ENCODE measurements around the gene CACNA2D3. TPM values are rescaled to one million over a fixed set of nuclear protein-coding genes. Genes with fewer than 3 reads are reported as not detected.

Gene CACNA2D3
- total RNA-seq, 2 donors from 2014 or later, result 0.42 to 0.98 TPM

- no peaks in the 10 kb centered on the region for H3K27me3 ChIP-seq
- intact Hi-C loops (cut with DNase I), result no loop called here
Observed at GRCh38 chr3:54712539-54712938, 590.2 kb downstream of the CACNA2D3 start.

GRCh38 chr3:54713031-54713430 lies 590.7 kb downstream of the CACNA2D3 start:
- Histone ChIP-seq H3K27ac (no peak overlapping the region), H3K4me3 (no peak overlapping the region), H3K36me3 (no peaks in the 10 kb centered on the region), H3K9ac (ENCODE audit: low read depth in 2 of 2, low read length in 2 of 2) (no peak overlapping the region), H3K27me3 (no peaks in the 10 kb centered on the region), H3K9me3 (no peaks in the 10 kb centered on the region), H3K4me1 (no peaks in the 10 kb centered on the region)
- intact Hi-C loops (cut with DNase I), result no loop called here
- TF ChIP-seq CTCF (IDR thresholded peaks at IDR 0.05), result no peak
- DNase-seq, result no peak

More at GRCh38 chr3:54712539-54712938, 590.2 kb downstream of the CACNA2D3 start:
- no peak overlapping the region for H3K27ac ChIP-seq
- H3K9me3 ChIP-seq, result no peaks in the 10 kb centered on the region
- H3K36me3 ChIP-seq, result no peaks in the 10 kb centered on the region
- no peak for DNase-seq
- no peak overlapping the region for H3K4me3 ChIP-seq
- TF ChIP-seq CTCF (IDR thresholded peaks at IDR 0.05), result no peak
- H3K9ac ChIP-seq (ENCODE audit: low read depth in 2 of 2, low read length in 2 of 2), result no peak overlapping the region
- H3K4me1 ChIP-seq, result no peaks in the 10 kb centered on the region

GRCh38 chr3:54713455-54713854 lies 591.1 kb downstream of the CACNA2D3 start:
- no peak for TF ChIP-seq CTCF (IDR thresholded peaks at IDR 0.05)
- intact Hi-C loops (cut with DNase I), result no loop called here
- Histone ChIP-seq H3K36me3 (no peaks in the 10 kb centered on the region), H3K9me3 (no peaks in the 10 kb centered on the region), H3K27me3 (no peaks in the 10 kb centered on the region), H3K9ac (ENCODE audit: low read depth in 2 of 2, low read length in 2 of 2) (no peak overlapping the region), H3K27ac (no peak overlapping the region), H3K4me3 (no peak overlapping the region), H3K4me1 (no peaks in the 10 kb centered on the region)
- no peak for DNase-seq

GRCh38 chr3:54714035-54714434 lies 591.7 kb downstream of the CACNA2D3 start:
- no peak overlapping the region for H3K9ac ChIP-seq (ENCODE audit: low read depth in 2 of 2, low read length in 2 of 2)
- TF ChIP-seq CTCF (IDR thresholded peaks at IDR 0.05), result no peak
- no peak overlapping the region for H3K4me3 ChIP-seq
- intact Hi-C loops (cut with DNase I), result no loop called here
- H3K4me1 ChIP-seq, result no peaks in the 10 kb centered on the region
- no peak for DNase-seq
- no peaks in the 10 kb centered on the region for H3K9me3 ChIP-seq
- no peak overlapping the region for H3K27ac ChIP-seq
- H3K27me3 ChIP-seq, result no peaks in the 10 kb centered on the region
- no peaks in the 10 kb centered on the region for H3K36me3 ChIP-seq

- Histone ChIP-seq H3K9me3 (no peaks in the 10 kb centered on the region), H3K9ac (ENCODE audit: low read depth in 2 of 2, low read length in 2 of 2) (no peak overlapping the region), H3K27ac (no peak overlapping the region), H3K36me3 (no peaks in the 10 kb centered on the region), H3K27me3 (no peaks in the 10 kb centered on the region), H3K4me3 (no peak overlapping the region), H3K4me1 (no peaks in the 10 kb centered on the region)
- TF ChIP-seq CTCF (IDR thresholded peaks at IDR 0.05), result no peak
- intact Hi-C loops (cut with DNase I), result no loop called here
- no peak for DNase-seq
Observed at GRCh38 chr3:54717506-54717905, 595.2 kb downstream of the CACNA2D3 start.

- Histone ChIP-seq H3K9me3 (no peaks in the 10 kb centered on the region), H3K4me1 (no peaks in the 10 kb centered on the region), H3K9ac (ENCODE audit: low read depth in 2 of 2, low read length in 2 of 2) (no peak overlapping the region), H3K36me3 (no peaks in the 10 kb centered on the region), H3K4me3 (no peak overlapping the region), H3K27me3 (no peaks in the 10 kb centered on the region), H3K27ac (no peak overlapping the region)
- intact Hi-C loops (cut with DNase I), result no loop called here
- TF ChIP-seq CTCF (IDR thresholded peaks at IDR 0.05), result no peak
- no peak for DNase-seq
Observed at GRCh38 chr3:54719914-54720313, 597.6 kb downstream of the CACNA2D3 start.

All from colonic mucosa (tissue), 4 donors.